PC-3 (cell line): ENCODE results near the gene P4HTM.

Experiments used
- EZH2 ChIP-seq: fragments of 300-600 bp; sonication (generic); IDR thresholded peaks from one replicate; pipeline ENCODE4 v1.6.1; 2017; ENCODE audit warnings: antibody characterized with exemption, mild to moderate bottlenecking, low read length; ENCODE audit not compliant: unreplicated experiment
- TF ChIP-seq, protein P1 (sequence below): fragments of 300-600 bp; sonication (generic); conservative IDR thresholded peaks from 2 replicates; pipeline ENCODE4 v1.5.1; 2017; ENCODE audit warnings: antibody characterized with exemption, low read depth, mild to moderate bottlenecking, low read length

DNA sequence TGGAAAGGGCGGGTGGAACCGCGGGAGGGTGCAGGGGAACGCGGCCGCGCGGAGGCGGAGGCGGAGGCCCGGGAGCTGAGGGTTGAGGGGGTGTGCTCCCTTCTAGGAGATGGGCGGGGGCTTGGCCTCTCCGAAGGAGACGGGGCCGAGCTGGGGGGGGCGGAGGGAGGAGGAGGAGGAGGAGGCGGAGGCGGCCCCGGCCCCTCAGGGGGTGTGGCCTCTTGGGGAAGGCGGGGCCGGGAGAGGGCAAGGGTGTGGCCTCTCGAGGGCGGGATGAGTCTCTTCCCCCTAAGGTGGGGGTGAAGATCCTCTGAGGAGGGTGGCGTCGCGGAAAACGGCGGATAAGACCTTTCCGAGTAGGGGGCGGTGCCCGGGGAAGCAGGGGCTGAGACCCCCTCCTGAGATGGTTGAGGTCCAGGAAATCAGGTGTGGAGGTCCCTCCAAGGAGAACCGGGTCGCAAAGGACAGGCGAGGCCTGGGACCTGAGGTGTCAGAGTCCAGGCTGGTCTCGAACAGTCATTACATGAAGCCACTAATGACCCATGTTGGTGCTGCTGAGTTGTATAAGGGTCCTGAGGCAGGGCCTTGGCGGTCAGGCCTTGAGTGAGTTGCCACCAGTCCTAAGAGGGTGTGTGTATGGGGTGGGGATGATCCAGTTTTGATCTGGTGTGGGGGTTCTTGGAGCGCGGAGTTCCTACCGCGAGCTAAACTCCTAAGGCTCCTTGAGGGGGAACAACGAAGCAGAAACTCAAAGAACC, 17.9 kb downstream of the P4HTM start:
- TF ChIP-seq, protein P1, sequence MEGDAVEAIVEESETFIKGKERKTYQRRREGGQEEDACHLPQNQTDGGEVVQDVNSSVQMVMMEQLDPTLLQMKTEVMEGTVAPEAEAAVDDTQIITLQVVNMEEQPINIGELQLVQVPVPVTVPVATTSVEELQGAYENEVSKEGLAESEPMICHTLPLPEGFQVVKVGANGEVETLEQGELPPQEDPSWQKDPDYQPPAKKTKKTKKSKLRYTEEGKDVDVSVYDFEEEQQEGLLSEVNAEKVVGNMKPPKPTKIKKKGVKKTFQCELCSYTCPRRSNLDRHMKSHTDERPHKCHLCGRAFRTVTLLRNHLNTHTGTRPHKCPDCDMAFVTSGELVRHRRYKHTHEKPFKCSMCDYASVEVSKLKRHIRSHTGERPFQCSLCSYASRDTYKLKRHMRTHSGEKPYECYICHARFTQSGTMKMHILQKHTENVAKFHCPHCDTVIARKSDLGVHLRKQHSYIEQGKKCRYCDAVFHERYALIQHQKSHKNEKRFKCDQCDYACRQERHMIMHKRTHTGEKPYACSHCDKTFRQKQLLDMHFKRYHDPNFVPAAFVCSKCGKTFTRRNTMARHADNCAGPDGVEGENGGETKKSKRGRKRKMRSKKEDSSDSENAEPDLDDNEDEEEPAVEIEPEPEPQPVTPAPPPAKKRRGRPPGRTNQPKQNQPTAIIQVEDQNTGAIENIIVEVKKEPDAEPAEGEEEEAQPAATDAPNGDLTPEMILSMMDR = no peak
- TF ChIP-seq EZH2 = no peak
